Nephron (organoid): Measurements from ENCODE around the gene C1orf52.

Experiments used
- H3K27ac Mint-ChIP-seq, 3 experiments: 2 replicates each; pipeline ENCODE4 v1.8.0; 2020; ENCODE audit warnings: mixed read lengths in 3 of 3, mild to moderate bottlenecking in 2 of 3, moderate library complexity in 1 of 3
- H3K27me3 Mint-ChIP-seq: 2 replicates; pipeline ENCODE4 v1.8.0; 2021; ENCODE audit warnings: low read depth, mild to moderate bottlenecking, moderate library complexity, mixed read lengths
- H3K36me3 Mint-ChIP-seq: 2 replicates; pipeline ENCODE4 v1.8.0; 2020; ENCODE audit warnings: low read depth, mixed read lengths
- H3K4me1 Mint-ChIP-seq: 2 replicates; pipeline ENCODE4 v1.8.0; 2020; ENCODE audit warnings: mixed read lengths
- H3K4me3 Mint-ChIP-seq, 3 experiments: 2 replicates each; pipeline ENCODE4 v1.8.0; 2020; ENCODE audit warnings: mild to moderate bottlenecking in 3 of 3, mixed read lengths in 3 of 3, moderate library complexity in 2 of 3
- H3K9me3 Mint-ChIP-seq: 2 replicates; pipeline ENCODE4 v1.8.0; 2020; ENCODE audit warnings: mixed read lengths
- TF ChIP-seq, protein P1 (sequence below), 3 experiments: fragments of 200-600 bp; sonication (generic); IDR thresholded peaks; one replicate each; pipeline ENCODE4 v1.5.0; 2021; ENCODE audit warnings: antibody characterized with exemption in 3 of 3; ENCODE audit not compliant: unreplicated experiment in 3 of 3

C1orf52 gene

DNA sequence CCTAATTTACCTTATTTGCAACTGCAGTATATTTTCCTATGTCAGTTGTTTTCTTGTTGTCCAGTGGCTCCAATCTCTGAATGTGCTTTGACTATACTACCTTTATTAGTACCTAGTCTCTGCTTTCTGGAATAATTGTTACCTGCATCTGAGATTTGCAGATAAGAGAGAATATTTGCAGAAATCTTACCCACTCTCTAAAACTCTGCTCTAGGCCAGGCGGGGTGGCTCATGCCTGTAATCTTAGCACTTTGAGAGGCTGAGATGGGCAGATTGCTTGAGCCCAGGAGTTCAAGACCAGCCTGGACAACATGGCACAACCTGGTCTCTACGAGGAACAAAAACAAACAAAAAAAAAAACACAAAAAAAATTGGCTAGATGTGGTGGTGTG is 56.6 kb downstream of the C1orf52 start:
- Mint-ChIP-seq H3K36me3 (no peaks in the 10 kb centered on the region), H3K4me3 (peak overlapping the region; percentile 64 to 98 (median 96)), H3K4me1 (peaks cover 26% of the 10 kb centered on the region), H3K9me3 (no peaks in the 10 kb centered on the region), H3K27ac (peak overlapping the region in 2 of 3 experiments; percentile 99), H3K27me3 (peaks cover 35% of the 10 kb centered on the region)
- TF ChIP-seq, protein P1, sequence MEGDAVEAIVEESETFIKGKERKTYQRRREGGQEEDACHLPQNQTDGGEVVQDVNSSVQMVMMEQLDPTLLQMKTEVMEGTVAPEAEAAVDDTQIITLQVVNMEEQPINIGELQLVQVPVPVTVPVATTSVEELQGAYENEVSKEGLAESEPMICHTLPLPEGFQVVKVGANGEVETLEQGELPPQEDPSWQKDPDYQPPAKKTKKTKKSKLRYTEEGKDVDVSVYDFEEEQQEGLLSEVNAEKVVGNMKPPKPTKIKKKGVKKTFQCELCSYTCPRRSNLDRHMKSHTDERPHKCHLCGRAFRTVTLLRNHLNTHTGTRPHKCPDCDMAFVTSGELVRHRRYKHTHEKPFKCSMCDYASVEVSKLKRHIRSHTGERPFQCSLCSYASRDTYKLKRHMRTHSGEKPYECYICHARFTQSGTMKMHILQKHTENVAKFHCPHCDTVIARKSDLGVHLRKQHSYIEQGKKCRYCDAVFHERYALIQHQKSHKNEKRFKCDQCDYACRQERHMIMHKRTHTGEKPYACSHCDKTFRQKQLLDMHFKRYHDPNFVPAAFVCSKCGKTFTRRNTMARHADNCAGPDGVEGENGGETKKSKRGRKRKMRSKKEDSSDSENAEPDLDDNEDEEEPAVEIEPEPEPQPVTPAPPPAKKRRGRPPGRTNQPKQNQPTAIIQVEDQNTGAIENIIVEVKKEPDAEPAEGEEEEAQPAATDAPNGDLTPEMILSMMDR (IDR thresholded peaks at IDR 0.05; ENCODE audit: unreplicated experiment in 3 of 3) = no peak

DNA sequence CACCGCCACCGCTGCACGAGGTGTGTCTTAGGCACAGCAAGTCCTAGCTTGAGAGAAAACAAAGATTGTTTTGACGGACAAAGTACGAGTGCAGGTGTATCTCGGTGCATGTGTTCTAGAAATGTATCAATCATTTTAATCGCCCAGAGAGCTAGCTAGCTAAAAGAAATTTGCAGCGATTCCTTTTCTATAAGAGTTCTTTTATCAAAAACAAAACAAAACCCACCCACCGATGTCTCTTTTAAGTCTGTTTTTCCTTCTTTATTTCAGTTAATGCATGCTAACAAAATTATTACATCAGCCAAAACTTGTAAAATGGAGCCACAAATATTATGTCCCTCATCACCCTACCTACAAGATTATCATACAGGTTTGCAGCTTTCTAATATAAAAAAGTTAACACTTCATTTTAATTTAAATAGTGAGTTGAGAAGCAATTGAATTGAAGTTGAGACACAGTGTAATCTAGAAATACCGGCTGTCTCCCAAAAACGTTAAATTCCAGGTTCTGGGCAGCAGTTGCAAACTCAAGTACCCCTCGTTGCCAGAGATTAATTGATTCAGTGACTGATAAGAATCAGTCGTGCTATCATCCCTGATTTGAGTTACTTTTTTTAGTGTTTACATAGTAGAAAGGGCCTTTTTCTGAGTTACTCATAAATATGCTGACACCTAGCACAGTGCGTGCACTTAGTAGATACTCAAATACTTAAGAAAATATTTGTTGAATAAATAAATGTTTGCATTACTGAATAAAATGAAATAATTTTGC is 57.2 kb downstream of the C1orf52 start:
- no peaks in the 10 kb centered on the region for H3K36me3 Mint-ChIP-seq
- TF ChIP-seq, protein P1 (IDR thresholded peaks at IDR 0.05; ENCODE audit: unreplicated experiment in 3 of 3) = no peak

DNA sequence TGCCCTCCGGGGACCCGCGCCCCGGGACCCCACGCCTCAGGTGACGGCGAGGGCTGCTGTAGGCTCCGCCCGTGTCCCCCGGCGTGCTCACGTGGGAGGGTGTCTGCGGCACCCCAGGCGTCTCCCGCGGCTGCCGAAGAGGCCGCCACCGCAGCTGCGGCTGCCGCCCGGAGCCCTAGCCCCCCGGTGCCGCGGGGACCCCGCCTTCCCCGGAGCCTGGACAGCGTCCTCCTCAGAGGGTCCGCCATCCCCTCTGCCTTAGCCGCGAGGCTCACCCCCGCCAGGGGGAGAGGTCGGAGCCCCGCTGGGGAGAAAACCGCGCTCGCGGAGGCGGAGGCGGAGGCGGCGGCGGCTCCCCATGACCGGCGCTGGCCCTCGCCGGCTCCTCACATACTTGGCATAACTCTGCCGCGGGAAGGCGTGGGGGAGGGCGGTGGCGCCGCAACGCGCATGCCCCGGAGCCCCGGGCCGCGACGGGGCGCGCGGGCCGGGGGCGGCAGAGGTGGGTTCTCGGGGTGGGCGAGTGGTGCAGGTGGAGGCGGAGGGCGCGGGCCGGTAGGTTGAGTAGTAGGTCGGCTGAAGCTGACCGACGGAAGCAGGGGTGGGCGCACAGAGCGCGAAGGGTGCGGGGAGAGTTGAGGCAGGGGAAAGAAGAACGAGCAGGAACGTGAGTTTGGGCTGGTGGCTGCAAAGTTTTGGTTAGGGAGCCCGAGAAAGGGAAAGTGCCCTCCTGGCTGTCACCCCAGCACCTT is 57.9 kb downstream of the C1orf52 start:
- TF ChIP-seq, protein P1 (IDR thresholded peaks at IDR 0.05; ENCODE audit: unreplicated experiment in 3 of 3) = peak in 1 of 3 experiments; percentile 8
- Mint-ChIP-seq H3K4me1 (peaks cover 33% of the 10 kb centered on the region), H3K27me3 (peaks cover 38% of the 10 kb centered on the region), H3K4me3 (peak overlapping the region; percentile 94 to 98 (median 96)), H3K27ac (peak overlapping the region; percentile 97 to 99 (median 99)), H3K36me3 (no peaks in the 10 kb centered on the region), H3K9me3 (no peaks in the 10 kb centered on the region)

More for the DNA sequence above, 57.2 kb downstream of the C1orf52 start:
- Mint-ChIP-seq H3K4me3 (peak overlapping the region; percentile 94 to 98 (median 96)), H3K27me3 (peaks cover 38% of the 10 kb centered on the region), H3K27ac (peak overlapping the region; percentile 97 to 99 (median 99)), H3K9me3 (no peaks in the 10 kb centered on the region), H3K4me1 (peaks cover 29% of the 10 kb centered on the region)

DNA sequence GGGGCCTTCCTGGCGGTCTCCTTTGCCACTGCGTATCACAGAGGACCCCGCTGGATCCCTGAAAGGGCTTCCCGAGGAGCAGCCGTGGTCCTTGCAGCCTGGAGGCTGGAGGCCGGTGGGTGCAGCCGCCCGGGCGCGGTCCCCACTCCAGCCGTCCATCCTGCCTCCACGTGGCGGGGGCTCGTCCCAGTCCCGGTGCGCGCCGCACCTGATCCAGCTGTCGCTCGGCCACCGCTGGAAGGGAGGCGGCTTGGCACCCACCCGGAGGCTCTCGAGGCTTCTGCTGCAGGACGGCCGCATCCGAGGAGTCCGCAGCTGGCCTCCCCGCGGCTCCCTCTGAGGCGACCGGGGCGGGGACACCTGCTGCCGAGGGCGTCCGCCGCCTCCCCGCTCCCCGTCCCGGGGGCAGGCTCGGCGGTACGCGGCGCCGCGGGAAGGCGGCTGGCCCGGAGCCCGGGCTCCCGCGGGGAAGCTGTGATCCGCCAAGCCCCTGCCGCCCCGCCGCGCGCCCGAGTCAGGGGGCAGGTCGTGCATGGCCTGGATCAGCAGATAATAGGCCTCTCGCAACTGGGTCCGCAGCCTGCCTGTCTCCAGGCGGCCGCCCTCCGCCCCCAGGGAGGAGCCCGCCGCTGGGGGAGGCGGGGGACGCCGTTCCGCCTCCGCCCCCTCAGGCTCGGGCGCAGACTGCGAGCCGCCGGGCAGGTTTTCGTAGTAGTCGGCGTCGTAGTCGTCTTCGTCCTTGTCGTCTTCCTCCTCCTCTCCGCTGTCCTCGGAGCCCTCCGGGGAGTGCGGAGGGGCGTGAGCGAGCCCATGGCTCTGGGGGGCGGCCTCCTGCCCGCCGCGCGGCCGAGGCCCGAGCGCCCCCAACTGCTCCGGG is 58.8 kb downstream of the C1orf52 start, which contains the start of gene SYDE2:
SYDE2 (minus strand) TSS at position 554 of the 877 bp plus-strand sequence; CDS start at position 534, 20 bp downstream.
- no peaks in the 10 kb centered on the region for H3K36me3 Mint-ChIP-seq
- H3K9me3 Mint-ChIP-seq = no peaks in the 10 kb centered on the region
- TF ChIP-seq, protein P1 (IDR thresholded peaks at IDR 0.05; ENCODE audit: unreplicated experiment in 3 of 3) = no peak
- H3K27ac Mint-ChIP-seq = peak within 1 kb of the TSS; percentile 97 to 99 (median 99)
- peaks cover 38% of the 10 kb centered on the region for H3K27me3 Mint-ChIP-seq
- peak within 1 kb of the TSS; percentile 94 to 98 (median 96) for H3K4me3 Mint-ChIP-seq
- H3K4me1 Mint-ChIP-seq = peaks cover 33% of the 10 kb centered on the region
